ENCODE results near the gene PALS2.

Gene PALS2

GRCh38 chr7:24587853-24588252 is 14.6 kb downstream of the PALS2 start:
- no peak for DNase-seq (ENCODE audit: low spot score)

GRCh38 chr7:24591152-24591551 is 17.9 kb downstream of the PALS2 start:
- DNase-seq (ENCODE audit: low spot score), result no peak

- no peak for DNase-seq (ENCODE audit: low spot score)
Observed at GRCh38 chr7:24595671-24596418, 22.6 kb downstream of the PALS2 start.

- DNase-seq (ENCODE audit: low spot score), result no peak
Observed at GRCh38 chr7:24597014-24597413, 23.8 kb downstream of the PALS2 start.

- DNase-seq (ENCODE audit: low spot score), result no peak
Observed at GRCh38 chr7:24601600-24601999, 28.3 kb downstream of the PALS2 start.

GRCh38 chr7:24602860-24603456 is 29.7 kb downstream of the PALS2 start:
- DNase-seq (ENCODE audit: low spot score), result no peak

- DNase-seq (ENCODE audit: low spot score), result no peak
Observed at GRCh38 chr7:24604630-24605029, 31.4 kb downstream of the PALS2 start.

- DNase-seq (ENCODE audit: low spot score), result no peak
Observed at GRCh38 chr7:24608504-24608903, 35.3 kb downstream of the PALS2 start.

- DNase-seq (ENCODE audit: low spot score), result no peak
Observed at GRCh38 chr7:24609059-24609458, 35.8 kb downstream of the PALS2 start.

- DNase-seq (ENCODE audit: low spot score), result no peak
Observed at GRCh38 chr7:24609570-24609969, 36.3 kb downstream of the PALS2 start.

GRCh38 chr7:24611130-24611529 is 37.9 kb downstream of the PALS2 start:
- no peak for DNase-seq (ENCODE audit: low spot score)

- DNase-seq (ENCODE audit: low spot score), result no peak
Observed at GRCh38 chr7:24617957-24618616, 44.8 kb downstream of the PALS2 start.

GRCh38 chr7:24619978-24620377 is 46.7 kb downstream of the PALS2 start:
- no peak for DNase-seq (ENCODE audit: low spot score)

- no peak for DNase-seq (ENCODE audit: low spot score)
Observed at GRCh38 chr7:24622646-24623182, 49.5 kb downstream of the PALS2 start.

Measured in GM03348 (cell line).